GM23338 (cell line): ENCODE measurements around the gene SNX11. TPM values are rescaled to one million over a fixed set of nuclear protein-coding genes. Genes with fewer than 3 reads are reported as not detected.

Experiments
- ATAC-seq: fragments of 200-7000 bp; cut with Tn5 transposase; 3 replicates; pipeline ENCODE4 v1.9.1; 2020
- DNase-seq: peaks from one replicate; pipeline ENCODE4 v3.0.0-alpha.2; 2015; ENCODE audit warnings: low spot score
- H2AFZ ChIP-seq: fragments of 200-600 bp; sonication (generic); 2 replicates; pipeline ENCODE4 v1.8.0; 2016; ENCODE audit warnings: antibody characterized with exemption, mild to moderate bottlenecking, moderate library complexity
- H3F3A ChIP-seq: fragments of 200-600 bp; sonication (generic); replicated peaks from 2 replicates; pipeline ENCODE4 v1.8.0; 2017; ENCODE audit warnings: antibody characterized with exemption, mixed run types, low read depth
- H3K27ac ChIP-seq: fragments of 200-600 bp; sonication (generic); 2 replicates; pipeline ENCODE4 v1.6.1; 2016; ENCODE audit warnings: low read depth
- H3K27me3 ChIP-seq: fragments of 200-600 bp; sonication (generic); 2 replicates; pipeline ENCODE4 v1.8.0; 2016; ENCODE audit warnings: mild to moderate bottlenecking, mixed run types, moderate library complexity; ENCODE audit not compliant: insufficient read depth
- H3K36me3 ChIP-seq: fragments of 200-600 bp; sonication (generic); 2 replicates; pipeline ENCODE4 v1.8.0; 2016; ENCODE audit warnings: mild to moderate bottlenecking; ENCODE audit not compliant: insufficient read depth
- H3K4me1 ChIP-seq: fragments of 200-600 bp; sonication (generic); 2 replicates; pipeline ENCODE4 v1.8.0; 2016; ENCODE audit warnings: mild to moderate bottlenecking, moderate library complexity; ENCODE audit not compliant: insufficient read depth
- H3K4me2 ChIP-seq: fragments of 200-600 bp; sonication (generic); 2 replicates; pipeline ENCODE4 v1.7.1; 2017; ENCODE audit warnings: mixed run types
- H3K4me3 ChIP-seq: fragments of 200-600 bp; sonication (generic); 2 replicates; pipeline ENCODE4 v1.6.1; 2016; ENCODE audit warnings: mixed run types
- H3K79me2 ChIP-seq: fragments of 200-600 bp; sonication (generic); replicated peaks from 2 replicates; pipeline ENCODE4 v1.8.0; 2017; ENCODE audit warnings: mild to moderate bottlenecking; ENCODE audit not compliant: insufficient read depth
- H3K9me2 ChIP-seq: fragments of 200-600 bp; sonication (generic); 2 replicates; pipeline ENCODE4 v1.8.0; 2017; ENCODE audit not compliant: insufficient read depth
- H4K20me1 ChIP-seq: fragments of 200-600 bp; sonication (generic); replicated peaks from 2 replicates; pipeline ENCODE4 v1.8.0; 2017; ENCODE audit warnings: mild to moderate bottlenecking; ENCODE audit not compliant: insufficient read depth
- H3K27ac Mint-ChIP-seq: 2 replicates; pipeline ENCODE4 v1.8.0; 2020; ENCODE audit warnings: inconsistent platforms, mild to moderate bottlenecking, moderate library complexity, mixed read lengths
- H3K27me3 Mint-ChIP-seq: 3 replicates; pipeline ENCODE4 v1.8.0; 2022; ENCODE audit warnings: low read depth, mild to moderate bottlenecking, moderate library complexity, mixed read lengths, inconsistent platforms; ENCODE audit not compliant: insufficient read depth, poor library complexity
- H3K36me3 Mint-ChIP-seq: 3 replicates; pipeline ENCODE4 v1.8.0; 2021; ENCODE audit warnings: low read depth, mild to moderate bottlenecking, inconsistent platforms, moderate library complexity, mixed read lengths
- H3K4me1 Mint-ChIP-seq: 3 replicates; pipeline ENCODE4 v1.8.0; 2020; ENCODE audit warnings: mild to moderate bottlenecking, inconsistent platforms, mixed read lengths
- H3K4me3 Mint-ChIP-seq: 3 replicates; pipeline ENCODE4 v1.8.0; 2021; ENCODE audit warnings: moderate library complexity, mild to moderate bottlenecking, inconsistent platforms, mixed read lengths
- H3K9me3 Mint-ChIP-seq: 3 replicates; pipeline ENCODE4 v1.8.0; 2020; ENCODE audit warnings: moderate library complexity, mild to moderate bottlenecking, inconsistent platforms, mixed read lengths
- CREB1 ChIP-seq: fragments of 250-450 bp; sonication (Bioruptor Pico); IDR thresholded peaks from 2 replicates; pipeline ENCODE4 v1.5.0; 2020; ENCODE audit warnings: low read depth, mild to moderate bottlenecking, moderate library complexity
- CTCF ChIP-seq, 2 experiments: fragments of 200-600 bp in 1 of 2; sonication (generic) in 1 of 2; conservative IDR thresholded peaks; 2 replicates each; pipeline versions ENCODE4 v1.5.1 to v1.6.1; 2016 to 2017; ENCODE audit warnings: antibody characterized with exemption in 2 of 2, low read depth in 2 of 2, mild to moderate bottlenecking in 2 of 2, moderate library complexity in 1 of 2
- ETS1 ChIP-seq: IDR thresholded peaks from 2 replicates; pipeline ENCODE4 v1.6.1; 2016; ENCODE audit warnings: antibody characterized with exemption
- JUNB ChIP-seq: IDR thresholded peaks from one replicate; pipeline ENCODE4 v1.6.1; 2016; ENCODE audit warnings: antibody characterized with exemption; ENCODE audit not compliant: unreplicated experiment
- POLR2AphosphoS5 ChIP-seq: IDR thresholded peaks from 2 replicates; pipeline ENCODE4 v1.6.1; 2016; ENCODE audit warnings: antibody characterized with exemption, low read depth
- STAT1 ChIP-seq: IDR thresholded peaks from one replicate; pipeline ENCODE4 v1.6.1; 2016; ENCODE audit warnings: antibody characterized with exemption; ENCODE audit not compliant: unreplicated experiment
- ZNF114 ChIP-seq: fragments of 250-450 bp; sonication (Bioruptor Pico); IDR thresholded peaks from 2 replicates; pipeline ENCODE4 v1.5.0; 2020; ENCODE audit warnings: mild to moderate bottlenecking, moderate library complexity
- polyA plus RNA-seq: library from polyadenylated mRNA; unstranded; fragments of >200 nt; fragmentation: Nextera tagmentation; extraction: Ambion mirVana; gene quantifications from 2 replicates; pipeline ENCODE4 v1.2.1, GENCODE V29; 2016
- total RNA-seq: library from RNA; depleted of rRNA; stranded (reverse); fragments of >200 nt; shearing (Covaris generic); gene quantifications from 2 replicates; pipeline ENCODE4 v1.2.3, GENCODE V29; 2014
- TF ChIP-seq, protein P1 (sequence below): IDR thresholded peaks from one replicate; pipeline ENCODE4 v1.6.1; 2018; ENCODE audit warnings: antibody characterized with exemption; ENCODE audit not compliant: unreplicated experiment

The SNX11 gene
- total and polyA plus RNA-seq, 2 experiments from 2014 or later, result 7.9 to 16.3 TPM

DNA sequence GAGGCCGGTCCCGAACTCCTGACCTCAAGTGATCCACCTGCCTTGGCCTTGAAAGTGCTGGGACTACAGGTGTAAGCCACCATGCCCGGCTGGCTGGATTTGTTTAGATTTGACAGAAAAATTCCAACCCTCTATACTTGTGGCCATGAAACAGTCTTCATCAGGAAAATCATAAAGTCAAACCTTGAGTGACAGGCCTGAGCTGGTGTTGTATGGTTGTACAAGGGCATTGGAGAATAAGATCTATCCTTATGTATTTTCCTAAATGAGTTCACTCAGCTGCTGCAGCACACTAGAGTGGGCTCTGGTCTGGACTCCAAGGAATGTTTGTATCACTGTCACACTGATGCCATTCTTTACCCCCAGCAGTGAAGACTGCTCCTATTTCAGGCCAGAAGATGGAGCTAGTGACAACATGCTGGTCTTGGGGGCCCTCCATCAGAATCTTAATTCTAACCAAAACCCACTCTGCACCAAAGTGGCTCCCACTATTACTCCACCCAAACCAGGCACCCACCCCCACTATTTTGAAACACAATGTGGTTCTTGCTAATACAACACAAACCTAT is 27.4 kb downstream of the SNX11 start:
- H3K9me3 Mint-ChIP-seq, result no peaks in the 10 kb centered on the region
- Histone ChIP-seq H3K4me1 (peaks cover 8% of the 10 kb centered on the region), H2AFZ (no peak overlapping the region), H3K27me3 (no peaks in the 10 kb centered on the region), H3K4me3 (no peak overlapping the region), H3K36me3 (no peaks in the 10 kb centered on the region), H3K79me2 (no peaks in the 10 kb centered on the region), H3K9me2 (no peaks in the 10 kb centered on the region), H3K27ac (no peak overlapping the region), H4K20me1 (no peaks in the 10 kb centered on the region), H3K4me2 (no peak overlapping the region), H3F3A (no peaks in the 10 kb centered on the region)
- no peak overlapping the region for H3K27ac Mint-ChIP-seq
- no peak overlapping the region for H3K4me3 Mint-ChIP-seq
- DNase-seq (peak; percentile 69), ATAC-seq (peak; percentile 51)
- H3K4me1 Mint-ChIP-seq, result peaks cover 9% of the 10 kb centered on the region; the same call in 2 of the 3 replicates
- H3K27me3 Mint-ChIP-seq, result peaks cover 8% of the 10 kb centered on the region
- no peaks in the 10 kb centered on the region for H3K36me3 Mint-ChIP-seq
- TF ChIP-seq JUNB (no peak), CTCF (conservative IDR thresholded peaks at IDR 0.05; ENCODE audit: low read depth in 2 of 2) (peak; percentile 54 to 69)

DNA sequence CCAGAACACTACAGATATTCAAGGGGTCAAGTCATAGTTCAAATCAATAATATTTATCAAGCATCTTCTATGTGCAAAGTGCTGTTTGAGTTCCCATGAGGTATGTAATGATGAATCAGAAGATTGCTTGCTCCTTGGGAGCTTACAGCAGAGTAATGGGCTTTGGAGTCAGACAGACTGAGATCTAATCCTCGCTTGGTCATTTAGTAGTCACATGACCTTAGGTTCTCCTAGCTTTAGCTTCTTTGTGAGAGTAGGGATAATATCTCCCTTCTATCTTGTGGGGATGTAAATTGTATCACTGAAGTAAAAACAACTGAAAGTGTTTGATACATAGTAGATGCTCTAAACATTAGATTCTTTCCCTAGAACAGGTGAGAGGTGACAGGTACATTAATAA is 30.1 kb downstream of the SNX11 start:
- H3K4me3 Mint-ChIP-seq, result no peak overlapping the region
- H3K27ac Mint-ChIP-seq, result no peak overlapping the region
- TF ChIP-seq POLR2AphosphoS5, result no peak
- no peak for TF ChIP-seq CTCF (conservative IDR thresholded peaks at IDR 0.05; ENCODE audit: low read depth in 2 of 2)
- no peak for TF ChIP-seq JUNB
- no peak for TF ChIP-seq ZNF114 (CRISPR knock-in tag)
- TF ChIP-seq CREB1 (CRISPR knock-in tag), result no peak
- no peak for TF ChIP-seq STAT1
- TF ChIP-seq, protein P1, sequence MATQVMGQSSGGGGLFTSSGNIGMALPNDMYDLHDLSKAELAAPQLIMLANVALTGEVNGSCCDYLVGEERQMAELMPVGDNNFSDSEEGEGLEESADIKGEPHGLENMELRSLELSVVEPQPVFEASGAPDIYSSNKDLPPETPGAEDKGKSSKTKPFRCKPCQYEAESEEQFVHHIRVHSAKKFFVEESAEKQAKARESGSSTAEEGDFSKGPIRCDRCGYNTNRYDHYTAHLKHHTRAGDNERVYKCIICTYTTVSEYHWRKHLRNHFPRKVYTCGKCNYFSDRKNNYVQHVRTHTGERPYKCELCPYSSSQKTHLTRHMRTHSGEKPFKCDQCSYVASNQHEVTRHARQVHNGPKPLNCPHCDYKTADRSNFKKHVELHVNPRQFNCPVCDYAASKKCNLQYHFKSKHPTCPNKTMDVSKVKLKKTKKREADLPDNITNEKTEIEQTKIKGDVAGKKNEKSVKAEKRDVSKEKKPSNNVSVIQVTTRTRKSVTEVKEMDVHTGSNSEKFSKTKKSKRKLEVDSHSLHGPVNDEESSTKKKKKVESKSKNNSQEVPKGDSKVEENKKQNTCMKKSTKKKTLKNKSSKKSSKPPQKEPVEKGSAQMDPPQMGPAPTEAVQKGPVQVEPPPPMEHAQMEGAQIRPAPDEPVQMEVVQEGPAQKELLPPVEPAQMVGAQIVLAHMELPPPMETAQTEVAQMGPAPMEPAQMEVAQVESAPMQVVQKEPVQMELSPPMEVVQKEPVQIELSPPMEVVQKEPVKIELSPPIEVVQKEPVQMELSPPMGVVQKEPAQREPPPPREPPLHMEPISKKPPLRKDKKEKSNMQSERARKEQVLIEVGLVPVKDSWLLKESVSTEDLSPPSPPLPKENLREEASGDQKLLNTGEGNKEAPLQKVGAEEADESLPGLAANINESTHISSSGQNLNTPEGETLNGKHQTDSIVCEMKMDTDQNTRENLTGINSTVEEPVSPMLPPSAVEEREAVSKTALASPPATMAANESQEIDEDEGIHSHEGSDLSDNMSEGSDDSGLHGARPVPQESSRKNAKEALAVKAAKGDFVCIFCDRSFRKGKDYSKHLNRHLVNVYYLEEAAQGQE, result no peak
- no peak for TF ChIP-seq ETS1

More for the DNA sequence above, 30.1 kb downstream of the SNX11 start:
- no peaks in the 10 kb centered on the region for H3K4me1 ChIP-seq
- no peaks in the 10 kb centered on the region for H3F3A ChIP-seq
- no peak for DNase-seq
- no peaks in the 10 kb centered on the region for H3K36me3 ChIP-seq
- H3K4me2 ChIP-seq, result no peak overlapping the region
- Mint-ChIP-seq H3K36me3 (no peaks in the 10 kb centered on the region), H3K27me3 (no peaks in the 10 kb centered on the region), H3K4me1 (no peaks in the 10 kb centered on the region), H3K9me3 (no peaks in the 10 kb centered on the region)
- ATAC-seq, result no peak
- no peak overlapping the region for H3K4me3 ChIP-seq
- no peaks in the 10 kb centered on the region for H3K79me2 ChIP-seq
- H3K9me2 ChIP-seq, result no peaks in the 10 kb centered on the region
- no peak overlapping the region for H3K27ac ChIP-seq
- 0 out of 2 replicates have a peak overlapping the region, but pooled peaks have one; percentile 69 for H2AFZ ChIP-seq
- H3K27me3 ChIP-seq, result no peaks in the 10 kb centered on the region
- no peaks in the 10 kb centered on the region for H4K20me1 ChIP-seq
